Measurements from ENCODE around the gene UBL4A.

DNA sequence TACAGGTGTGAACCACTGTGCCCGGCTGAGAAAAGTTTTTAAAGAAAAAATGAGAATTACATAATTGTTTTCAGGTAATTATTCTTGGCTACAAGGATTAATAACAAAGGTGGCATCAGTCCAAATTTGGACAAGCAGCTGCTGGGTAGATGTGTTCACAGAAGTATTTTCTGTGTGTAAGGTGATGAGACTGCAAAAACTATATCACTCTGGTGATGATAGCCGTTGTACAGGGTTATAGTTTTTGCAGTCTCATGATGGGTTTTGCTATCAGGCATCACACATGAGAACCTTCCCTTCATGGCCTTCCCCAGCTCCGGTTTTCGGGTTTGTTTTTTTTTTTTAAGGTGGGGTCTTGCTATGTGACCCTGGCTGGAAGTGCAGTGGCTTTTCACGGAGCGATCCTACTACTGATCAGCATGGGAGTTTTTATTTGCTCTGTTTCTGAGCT, 9.1 kb upstream of the UBL4A start:
- TF ChIP-seq RARB (CRISPR knock-in tag; IDR thresholded peaks at IDR 0.05) (no peak), GLIS3 (CRISPR knock-in tag; IDR thresholded peaks at IDR 0.05) (no peak), ZFP30 (CRISPR knock-in tag; IDR thresholded peaks at IDR 0.05) (no peak), ISL1 (CRISPR knock-in tag; IDR thresholded peaks at IDR 0.05) (no peak), ZFP3 (CRISPR knock-in tag; IDR thresholded peaks at IDR 0.05) (no peak), ZNF8 (CRISPR knock-in tag; IDR thresholded peaks at IDR 0.05) (no peak), ZNF70 (CRISPR knock-in tag; IDR thresholded peaks at IDR 0.05) (no peak), ESRRG (CRISPR knock-in tag; IDR thresholded peaks at IDR 0.05) (no peak)
- TF ChIP-seq, protein P1, sequence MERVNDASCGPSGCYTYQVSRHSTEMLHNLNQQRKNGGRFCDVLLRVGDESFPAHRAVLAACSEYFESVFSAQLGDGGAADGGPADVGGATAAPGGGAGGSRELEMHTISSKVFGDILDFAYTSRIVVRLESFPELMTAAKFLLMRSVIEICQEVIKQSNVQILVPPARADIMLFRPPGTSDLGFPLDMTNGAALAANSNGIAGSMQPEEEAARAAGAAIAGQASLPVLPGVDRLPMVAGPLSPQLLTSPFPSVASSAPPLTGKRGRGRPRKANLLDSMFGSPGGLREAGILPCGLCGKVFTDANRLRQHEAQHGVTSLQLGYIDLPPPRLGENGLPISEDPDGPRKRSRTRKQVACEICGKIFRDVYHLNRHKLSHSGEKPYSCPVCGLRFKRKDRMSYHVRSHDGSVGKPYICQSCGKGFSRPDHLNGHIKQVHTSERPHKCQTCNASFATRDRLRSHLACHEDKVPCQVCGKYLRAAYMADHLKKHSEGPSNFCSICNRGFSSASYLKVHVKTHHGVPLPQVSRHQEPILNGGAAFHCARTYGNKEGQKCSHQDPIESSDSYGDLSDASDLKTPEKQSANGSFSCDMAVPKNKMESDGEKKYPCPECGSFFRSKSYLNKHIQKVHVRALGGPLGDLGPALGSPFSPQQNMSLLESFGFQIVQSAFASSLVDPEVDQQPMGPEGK (CRISPR knock-in tag; IDR thresholded peaks at IDR 0.05; ENCODE audit: borderline replicate concordance) = no peak

Data from SK-N-SH treated with all-trans-retinoic acid at 6 μM for 48 hours (cell line).